Body of pancreas (tissue), 4 donors: ENCODE data around the gene PSMD12.

Experiments used
- CTCF ChIP-seq, 7 experiments: fragments of 450-650 bp in 4 of 7; fragments of 200-600 bp in 3 of 7; sonication (generic) in 3 of 7; IDR thresholded peaks; one replicate each; pipeline ENCODE4 v1.5.1; 2016 to 2019; ENCODE audit warnings: antibody characterized with exemption in 7 of 7
- POLR2A ChIP-seq, 3 donors: fragments of 450-650 bp; IDR thresholded peaks; one replicate each; pipeline ENCODE4 v1.6.1; 2016; ENCODE audit warnings: antibody characterized with exemption in 3 of 3, mild to moderate bottlenecking in 2 of 3

GRCh38 chr17:67362173-67362572, 4.2 kb downstream of the PSMD12 start:
- TF ChIP-seq POLR2A (IDR thresholded peaks at IDR 0.05) (no peak), CTCF (IDR thresholded peaks at IDR 0.05) (no peak)
